HG02642 (cell line): ENCODE data around the gene PET100.

Experiments used
- ATAC-seq: cut with Tn5 transposase; IDR thresholded peaks from one replicate; pipeline ENCODE4 v1.9.1; 2021; ENCODE audit warnings: mild to moderate bottlenecking; ENCODE audit not compliant: unreplicated experiment, poor library complexity

The PET100 gene

GRCh38 chr19:7629347-7630054, at the start of gene PET100, which contains the start of gene XAB2:
TSS of gene PET100 (plus strand) at chr19:7629793. CDS start at chr19:7629834, 41 bp downstream.
TSS of gene XAB2 (minus strand) at chr19:7629545. CDS start at chr19:7629527, 18 bp downstream.
- peak; percentile 86 for ATAC-seq

GRCh38 chr19:7582446-7582845, 47.1 kb upstream of the PET100 start:
- ATAC-seq, result no peak

GRCh38 chr19:7589822-7590221, 39.8 kb upstream of the PET100 start:
- no peak for ATAC-seq

- ATAC-seq, result no peak
Observed at GRCh38 chr19:7590256-7590655, 39.3 kb upstream of the PET100 start.

- ATAC-seq, result no peak
Observed at GRCh38 chr19:7595466-7596133, 34.0 kb upstream of the PET100 start, which contains the start of gene CAMSAP3. TSS of gene CAMSAP3 (plus strand) at chr19:7595863. CDS start at chr19:7596003, 140 bp downstream.

- no peak for ATAC-seq
Observed at GRCh38 chr19:7596211-7596937, 33.2 kb upstream of the PET100 start.

GRCh38 chr19:7597689-7598088, 31.9 kb upstream of the PET100 start:
- no peak for ATAC-seq

GRCh38 chr19:7598180-7598579, 31.4 kb upstream of the PET100 start:
- ATAC-seq, result no peak

- ATAC-seq, result no peak
Observed at GRCh38 chr19:7600721-7601120, 28.9 kb upstream of the PET100 start.

- ATAC-seq, result no peak
Observed at GRCh38 chr19:7602240-7602934, 27.2 kb upstream of the PET100 start.

GRCh38 chr19:7602935-7603497, 26.6 kb upstream of the PET100 start:
- no peak for ATAC-seq

GRCh38 chr19:7603919-7604318, 25.7 kb upstream of the PET100 start:
- ATAC-seq, result no peak

- no peak for ATAC-seq
Observed at GRCh38 chr19:7605490-7606222, 23.9 kb upstream of the PET100 start.

GRCh38 chr19:7606289-7606688, 23.3 kb upstream of the PET100 start:
- ATAC-seq, result no peak

GRCh38 chr19:7607212-7607873, 22.2 kb upstream of the PET100 start:
- ATAC-seq, result no peak

GRCh38 chr19:7607874-7608560, 21.6 kb upstream of the PET100 start:
- no peak for ATAC-seq

GRCh38 chr19:7610491-7611240, 18.9 kb upstream of the PET100 start:
- ATAC-seq, result no peak
